ENCODE results near the gene EMP1. TPM values are rescaled to one million over a fixed set of nuclear protein-coding genes. Genes with fewer than 3 reads are reported as not detected.

The EMP1 gene
- polyA plus RNA-seq, 3 donors = 2.7 to 6.3 (median 3.1) TPM

DNA sequence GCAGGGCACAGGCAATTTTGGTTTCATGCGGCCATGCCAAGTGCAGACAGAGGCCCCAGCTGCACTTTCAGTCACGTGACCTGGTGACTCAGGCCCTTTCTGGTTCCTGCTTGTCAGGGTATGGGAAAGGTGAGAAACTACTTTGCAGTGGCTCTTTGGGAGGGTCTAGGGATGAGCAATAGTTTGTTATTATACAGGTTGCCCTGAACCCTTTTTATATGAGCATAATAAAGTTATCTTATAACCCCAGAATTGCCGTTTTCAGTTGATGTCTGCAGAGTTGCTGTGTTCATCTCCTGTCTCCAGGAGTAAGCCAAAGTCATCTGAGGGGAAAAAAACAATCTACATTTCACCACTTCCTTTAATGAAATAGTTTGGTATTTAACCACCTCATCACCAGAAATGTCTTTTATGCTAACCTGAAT, 30.9 kb upstream of the EMP1 start:
- TF ChIP-seq, protein P1, sequence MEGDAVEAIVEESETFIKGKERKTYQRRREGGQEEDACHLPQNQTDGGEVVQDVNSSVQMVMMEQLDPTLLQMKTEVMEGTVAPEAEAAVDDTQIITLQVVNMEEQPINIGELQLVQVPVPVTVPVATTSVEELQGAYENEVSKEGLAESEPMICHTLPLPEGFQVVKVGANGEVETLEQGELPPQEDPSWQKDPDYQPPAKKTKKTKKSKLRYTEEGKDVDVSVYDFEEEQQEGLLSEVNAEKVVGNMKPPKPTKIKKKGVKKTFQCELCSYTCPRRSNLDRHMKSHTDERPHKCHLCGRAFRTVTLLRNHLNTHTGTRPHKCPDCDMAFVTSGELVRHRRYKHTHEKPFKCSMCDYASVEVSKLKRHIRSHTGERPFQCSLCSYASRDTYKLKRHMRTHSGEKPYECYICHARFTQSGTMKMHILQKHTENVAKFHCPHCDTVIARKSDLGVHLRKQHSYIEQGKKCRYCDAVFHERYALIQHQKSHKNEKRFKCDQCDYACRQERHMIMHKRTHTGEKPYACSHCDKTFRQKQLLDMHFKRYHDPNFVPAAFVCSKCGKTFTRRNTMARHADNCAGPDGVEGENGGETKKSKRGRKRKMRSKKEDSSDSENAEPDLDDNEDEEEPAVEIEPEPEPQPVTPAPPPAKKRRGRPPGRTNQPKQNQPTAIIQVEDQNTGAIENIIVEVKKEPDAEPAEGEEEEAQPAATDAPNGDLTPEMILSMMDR (IDR thresholded peaks at IDR 0.05) = no peak
- Histone ChIP-seq H3K9me3 (replicated peaks in 1 of 2; ENCODE audit: control insufficient read depth in 1 of 2, insufficient read depth in 1 of 2, low read length in 2 of 2) (peaks cover 0 to 3% of the 10 kb centered on the region in 2 donors), H2AFZ (ENCODE audit: insufficient read depth, low read depth, low read length, poor library complexity, severe bottlenecking) (peak overlapping the region; percentile 41), H4K20me1 (ENCODE audit: insufficient read depth, low read length) (no peaks in the 10 kb centered on the region), H3K79me2 (ENCODE audit: insufficient read depth, low read length) (no peaks in the 10 kb centered on the region), H3K4me1 (ENCODE audit: control insufficient read depth in 1 of 2, insufficient read depth in 2 of 2, low read length in 2 of 2) (peaks cover 32 to 34% of the 10 kb centered on the region in 2 donors), H3K9ac (ENCODE audit: insufficient read depth, low read length, poor library complexity, severe bottlenecking) (no peak overlapping the region), H3K4me2 (replicated peaks; ENCODE audit: extremely low read depth, low read length, poor library complexity, severe bottlenecking) (peak overlapping the region; percentile 41), H3K4me3 (replicated peaks in 1 of 3; ENCODE audit: low read depth in 2 of 3, low read length in 3 of 3) (peak overlapping the region in 1 of 3 experiments; percentile 29), H3K27me3 (ENCODE audit: control insufficient read depth in 2 of 2, insufficient read depth in 2 of 2, low read length in 2 of 2) (no peaks in the 10 kb centered on the region), H3K27ac (ENCODE audit: low read depth in 1 of 2, low read length in 2 of 2) (peak overlapping the region; percentile 37 to 65), H3K36me3 (replicated peaks in 1 of 2; ENCODE audit: control insufficient read depth in 1 of 2, insufficient read depth in 2 of 2, low read length in 2 of 2) (no peaks in the 10 kb centered on the region)
- peak; percentile 76 to 88 (median 86) for DNase-seq
- H3K4me1 Mint-ChIP-seq = peaks cover 44% of the 10 kb centered on the region
- H3K4me3 Mint-ChIP-seq = no peak overlapping the region
- no peaks in the 10 kb centered on the region for H3K36me3 Mint-ChIP-seq
- peak overlapping the region in 6 of 7 donors; percentile 39 to 80 (median 74) for H3K27ac Mint-ChIP-seq
- H3K9me3 Mint-ChIP-seq = peaks cover 0 to 6% (median 2%) of the 10 kb centered on the region in 7 donors
- intact Hi-C loops (cut with micrococcal nuclease) = loop anchor here (1.0 to 10.0 kb wide), 3 partner anchors 31 to 66 kb away; partner anchors contain the start of genes EMP1 (in 1 of the 2) and GSG1 (in 1 of the 2)
- peaks cover 0 to 5% (median 0%) of the 10 kb centered on the region in 3 donors for H3K27me3 Mint-ChIP-seq (ENCODE audit: low read depth in 3 of 3)
- WGBS (ENCODE audit: insufficient coverage) = no CpG with 5 or more reads among the region's 3 CpGs

DNA sequence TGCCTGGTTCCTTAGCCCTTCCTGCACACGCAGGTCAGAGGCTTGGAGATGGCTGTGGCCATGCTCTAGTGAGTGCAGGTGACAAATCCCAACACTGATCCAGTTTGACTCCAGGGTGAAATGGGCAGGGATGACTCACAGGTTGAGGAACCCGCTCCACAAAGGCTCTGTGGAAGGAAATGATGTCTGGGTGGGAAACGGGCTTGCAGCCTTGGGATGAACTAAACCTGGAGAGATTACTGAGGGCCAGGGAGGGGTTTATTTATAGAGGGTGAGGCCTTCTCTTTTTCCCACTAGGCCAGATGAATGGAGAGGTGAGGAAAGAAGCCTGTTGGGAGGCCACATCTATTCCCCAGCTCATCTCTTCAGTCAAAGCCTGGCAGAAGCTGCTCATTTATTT, 29.3 kb upstream of the EMP1 start:
- Histone ChIP-seq H3K9me3 (replicated peaks in 1 of 2; ENCODE audit: control insufficient read depth in 1 of 2, insufficient read depth in 1 of 2, low read length in 2 of 2) (peaks cover 0 to 3% of the 10 kb centered on the region in 2 donors), H2AFZ (ENCODE audit: insufficient read depth, low read depth, low read length, poor library complexity, severe bottlenecking) (peak overlapping the region; percentile 8), H3K4me2 (replicated peaks; ENCODE audit: extremely low read depth, low read length, poor library complexity, severe bottlenecking) (no peak overlapping the region), H3K36me3 (replicated peaks in 1 of 2; ENCODE audit: control insufficient read depth in 1 of 2, insufficient read depth in 2 of 2, low read length in 2 of 2) (no peaks in the 10 kb centered on the region), H4K20me1 (ENCODE audit: insufficient read depth, low read length) (no peaks in the 10 kb centered on the region), H3K9ac (ENCODE audit: insufficient read depth, low read length, poor library complexity, severe bottlenecking) (no peak overlapping the region), H3K4me1 (ENCODE audit: control insufficient read depth in 1 of 2, insufficient read depth in 2 of 2, low read length in 2 of 2) (peaks cover 32 to 34% of the 10 kb centered on the region in 2 donors), H3K79me2 (ENCODE audit: insufficient read depth, low read length) (no peaks in the 10 kb centered on the region), H3K27ac (ENCODE audit: low read depth in 1 of 2, low read length in 2 of 2) (no peak overlapping the region), H3K27me3 (ENCODE audit: control insufficient read depth in 2 of 2, insufficient read depth in 2 of 2, low read length in 2 of 2) (no peaks in the 10 kb centered on the region), H3K4me3 (replicated peaks in 1 of 3; ENCODE audit: low read depth in 2 of 3, low read length in 3 of 3) (no peak overlapping the region)
- Mint-ChIP-seq H3K36me3 (no peaks in the 10 kb centered on the region), H3K27ac (peak overlapping the region in 1 of 7 donors; percentile 23), H3K4me1 (peaks cover 44% of the 10 kb centered on the region), H3K9me3 (peaks cover 0 to 6% (median 2%) of the 10 kb centered on the region in 7 donors), H3K4me3 (no peak overlapping the region), H3K27me3 (ENCODE audit: low read depth in 3 of 3) (peaks cover 0 to 5% (median 0%) of the 10 kb centered on the region in 3 donors)
- DNase-seq = no peak
- intact Hi-C loops (cut with micrococcal nuclease) = loop anchor here in 1 of 2 donors (10.0 kb wide), 1 partner anchor 62 kb away; the partner anchor contains the start of gene GSG1
- 80% methylated on average over 1 of the region's 3 CpGs for WGBS (ENCODE audit: insufficient coverage)
- TF ChIP-seq, protein P1 (IDR thresholded peaks at IDR 0.05) = no peak

Measured in CD14-positive monocyte (primary cell).